ENCODE measurements around the gene DSCAM. TPM values are rescaled to one million over a fixed set of nuclear protein-coding genes. Genes with fewer than 3 reads are reported as not detected.

Gene DSCAM
- total and polyA plus RNA-seq, 4 donors = 0.02 to 0.25 (median 0.09) TPM

- no peak for ATAC-seq (ENCODE audit: insufficient read depth, low FRiP score)
- Histone ChIP-seq H3K9me3 (ENCODE audit: control insufficient read depth in 4 of 4, insufficient read depth in 3 of 4, low read length in 3 of 4) (peaks cover 0 to 8% (median 7%) of the 10 kb centered on the region in 4 donors), H3K4me3 (no peak overlapping the region), H3K4me1 (ENCODE audit: control insufficient read depth in 5 of 5, insufficient read depth in 5 of 5, low read length in 5 of 5) (no peaks in the 10 kb centered on the region), H3K27ac (ENCODE audit: low read depth in 1 of 2, low read length in 1 of 2) (no peak overlapping the region), H3K36me3 (ENCODE audit: control insufficient read depth in 4 of 4, insufficient read depth in 4 of 4, low read length in 4 of 4) (no peaks in the 10 kb centered on the region), H3K9ac (ENCODE audit: insufficient read depth in 1 of 2, low read length in 2 of 2) (no peak overlapping the region), H3K27me3 (ENCODE audit: control insufficient read depth in 3 of 3, insufficient read depth in 3 of 3, low read length in 2 of 3) (no peaks in the 10 kb centered on the region)
- TF ChIP-seq CTCF (IDR thresholded peaks at IDR 0.05; ENCODE audit: control extremely low read depth, extremely low read depth) = no peak
- WGBS, 2 donors = 82 to 89% methylated on average over 3 of the region's 3 CpGs
- DNase-seq = no peak
Observed at GRCh38 chr21:40253112-40253511, 593.8 kb downstream of the DSCAM start.

- 76 to 85% methylated on average over 7 of the region's 7 CpGs for WGBS, 2 donors
Observed at GRCh38 chr21:40250514-40251294, 596.3 kb downstream of the DSCAM start.

GRCh38 chr21:40244981-40245380, 602.0 kb downstream of the DSCAM start:
- H3K4me3 ChIP-seq = no peak overlapping the region
- no peak for ATAC-seq (ENCODE audit: insufficient read depth, low FRiP score)
- peaks cover 0 to 9% (median 0%) of the 10 kb centered on the region in 4 donors for H3K9me3 ChIP-seq (ENCODE audit: control insufficient read depth in 4 of 4, insufficient read depth in 3 of 4, low read length in 3 of 4)
- TF ChIP-seq CTCF (IDR thresholded peaks at IDR 0.05; ENCODE audit: control extremely low read depth, extremely low read depth) = no peak
- no peak for DNase-seq
- H3K9ac ChIP-seq (ENCODE audit: insufficient read depth in 1 of 2, low read length in 2 of 2) = no peak overlapping the region
- H3K36me3 ChIP-seq (ENCODE audit: control insufficient read depth in 4 of 4, insufficient read depth in 4 of 4, low read length in 4 of 4) = no peaks in the 10 kb centered on the region
- H3K27me3 ChIP-seq (ENCODE audit: control insufficient read depth in 3 of 3, insufficient read depth in 3 of 3, low read length in 2 of 3) = peaks cover 0 to 2% (median 0%) of the 10 kb centered on the region in 3 donors
- H3K27ac ChIP-seq (ENCODE audit: low read depth in 1 of 2, low read length in 1 of 2) = no peak overlapping the region
- no peaks in the 10 kb centered on the region for H3K4me1 ChIP-seq (ENCODE audit: control insufficient read depth in 5 of 5, insufficient read depth in 5 of 5, low read length in 5 of 5)
- 63 to 72% methylated on average over 4 of the region's 4 CpGs for WGBS, 2 donors

More at GRCh38 chr21:40250514-40251294, 596.3 kb downstream of the DSCAM start:
- H3K9ac ChIP-seq (ENCODE audit: insufficient read depth in 1 of 2, low read length in 2 of 2) = no peak overlapping the region
- no peaks in the 10 kb centered on the region for H3K36me3 ChIP-seq (ENCODE audit: control insufficient read depth in 4 of 4, insufficient read depth in 4 of 4, low read length in 4 of 4)
- DNase-seq = no peak
- no peak overlapping the region for H3K27ac ChIP-seq (ENCODE audit: low read depth in 1 of 2, low read length in 1 of 2)
- no peak for TF ChIP-seq CTCF (IDR thresholded peaks at IDR 0.05; ENCODE audit: control extremely low read depth, extremely low read depth)
- H3K27me3 ChIP-seq (ENCODE audit: control insufficient read depth in 3 of 3, insufficient read depth in 3 of 3, low read length in 2 of 3) = no peaks in the 10 kb centered on the region
- no peak overlapping the region for H3K4me3 ChIP-seq
- peaks cover 0 to 14% (median 7%) of the 10 kb centered on the region in 4 donors for H3K9me3 ChIP-seq (ENCODE audit: control insufficient read depth in 4 of 4, insufficient read depth in 3 of 4, low read length in 3 of 4)
- no peaks in the 10 kb centered on the region for H3K4me1 ChIP-seq (ENCODE audit: control insufficient read depth in 5 of 5, insufficient read depth in 5 of 5, low read length in 5 of 5)
- ATAC-seq (ENCODE audit: insufficient read depth, low FRiP score) = no peak

All from lung (tissue), 12 donors.